GM12865 (cell line): ENCODE results near the gene CCDC71L.
A peak's percentile ranks its signal among the peaks of the same experiment; 100 is the strongest.

ENCODE experiments used
- DNase-seq: peaks from one replicate; pipeline ENCODE4 v3.0.0; 2010; ENCODE audit warnings: low read depth
- H3K4me3 ChIP-seq: 2 replicates; pipeline ENCODE4 v1.5.1; 2011; ENCODE audit warnings: mild to moderate bottlenecking, low read depth, low read length, control low read depth
- TF ChIP-seq, protein P1 (sequence below): IDR thresholded peaks from 2 replicates; pipeline ENCODE4 v1.5.1; 2011; ENCODE audit warnings: low read length, control low read depth, low read depth, inconsistent platforms; ENCODE audit not compliant: insufficient read depth; ENCODE audit errors: missing control alignments

The CCDC71L gene

DNA sequence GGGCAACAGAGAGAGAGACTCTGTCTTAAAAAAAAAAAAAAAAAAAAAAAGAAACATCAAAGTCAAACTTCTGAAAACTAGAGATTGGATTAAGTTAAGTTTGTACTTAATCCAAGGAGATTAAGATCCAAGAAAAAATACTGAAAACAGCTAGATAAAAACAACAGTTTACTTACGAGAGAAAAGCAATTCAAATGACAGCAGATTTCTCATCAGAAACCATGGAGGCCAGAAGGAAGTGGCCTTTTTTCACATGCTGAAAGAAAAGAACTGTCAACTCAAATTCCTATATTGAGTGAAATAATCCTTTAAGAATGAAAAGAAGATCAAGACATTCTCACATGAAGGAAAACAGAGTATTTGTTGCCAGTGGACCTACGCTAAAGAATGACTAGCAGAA is 5.4 kb upstream of the CCDC71L start:
- no peak for DNase-seq
- H3K4me3 ChIP-seq: no peak overlapping the region
- TF ChIP-seq, protein P1, sequence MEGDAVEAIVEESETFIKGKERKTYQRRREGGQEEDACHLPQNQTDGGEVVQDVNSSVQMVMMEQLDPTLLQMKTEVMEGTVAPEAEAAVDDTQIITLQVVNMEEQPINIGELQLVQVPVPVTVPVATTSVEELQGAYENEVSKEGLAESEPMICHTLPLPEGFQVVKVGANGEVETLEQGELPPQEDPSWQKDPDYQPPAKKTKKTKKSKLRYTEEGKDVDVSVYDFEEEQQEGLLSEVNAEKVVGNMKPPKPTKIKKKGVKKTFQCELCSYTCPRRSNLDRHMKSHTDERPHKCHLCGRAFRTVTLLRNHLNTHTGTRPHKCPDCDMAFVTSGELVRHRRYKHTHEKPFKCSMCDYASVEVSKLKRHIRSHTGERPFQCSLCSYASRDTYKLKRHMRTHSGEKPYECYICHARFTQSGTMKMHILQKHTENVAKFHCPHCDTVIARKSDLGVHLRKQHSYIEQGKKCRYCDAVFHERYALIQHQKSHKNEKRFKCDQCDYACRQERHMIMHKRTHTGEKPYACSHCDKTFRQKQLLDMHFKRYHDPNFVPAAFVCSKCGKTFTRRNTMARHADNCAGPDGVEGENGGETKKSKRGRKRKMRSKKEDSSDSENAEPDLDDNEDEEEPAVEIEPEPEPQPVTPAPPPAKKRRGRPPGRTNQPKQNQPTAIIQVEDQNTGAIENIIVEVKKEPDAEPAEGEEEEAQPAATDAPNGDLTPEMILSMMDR: no peak

DNA sequence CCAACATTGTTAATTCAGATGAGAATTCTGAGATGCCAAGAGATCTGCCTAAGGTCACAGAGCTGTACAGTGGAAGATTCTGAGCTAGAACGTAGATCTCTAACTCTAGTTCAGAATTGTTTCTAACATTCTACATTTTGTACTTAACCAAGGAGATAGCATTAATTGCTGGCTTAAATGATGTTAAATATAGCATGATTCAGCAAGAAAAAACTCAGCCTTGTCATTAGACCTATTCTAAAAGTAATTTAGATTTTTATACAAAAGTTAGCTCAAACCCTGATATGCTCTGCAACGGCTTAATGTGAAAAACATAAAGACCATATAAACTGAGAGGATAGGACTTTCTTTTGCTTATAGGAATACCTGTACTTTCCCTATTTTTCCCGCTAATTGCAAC is 3.4 kb upstream of the CCDC71L start:
- TF ChIP-seq, protein P1: no peak
- DNase-seq: no peak
- no peak overlapping the region for H3K4me3 ChIP-seq

DNA sequence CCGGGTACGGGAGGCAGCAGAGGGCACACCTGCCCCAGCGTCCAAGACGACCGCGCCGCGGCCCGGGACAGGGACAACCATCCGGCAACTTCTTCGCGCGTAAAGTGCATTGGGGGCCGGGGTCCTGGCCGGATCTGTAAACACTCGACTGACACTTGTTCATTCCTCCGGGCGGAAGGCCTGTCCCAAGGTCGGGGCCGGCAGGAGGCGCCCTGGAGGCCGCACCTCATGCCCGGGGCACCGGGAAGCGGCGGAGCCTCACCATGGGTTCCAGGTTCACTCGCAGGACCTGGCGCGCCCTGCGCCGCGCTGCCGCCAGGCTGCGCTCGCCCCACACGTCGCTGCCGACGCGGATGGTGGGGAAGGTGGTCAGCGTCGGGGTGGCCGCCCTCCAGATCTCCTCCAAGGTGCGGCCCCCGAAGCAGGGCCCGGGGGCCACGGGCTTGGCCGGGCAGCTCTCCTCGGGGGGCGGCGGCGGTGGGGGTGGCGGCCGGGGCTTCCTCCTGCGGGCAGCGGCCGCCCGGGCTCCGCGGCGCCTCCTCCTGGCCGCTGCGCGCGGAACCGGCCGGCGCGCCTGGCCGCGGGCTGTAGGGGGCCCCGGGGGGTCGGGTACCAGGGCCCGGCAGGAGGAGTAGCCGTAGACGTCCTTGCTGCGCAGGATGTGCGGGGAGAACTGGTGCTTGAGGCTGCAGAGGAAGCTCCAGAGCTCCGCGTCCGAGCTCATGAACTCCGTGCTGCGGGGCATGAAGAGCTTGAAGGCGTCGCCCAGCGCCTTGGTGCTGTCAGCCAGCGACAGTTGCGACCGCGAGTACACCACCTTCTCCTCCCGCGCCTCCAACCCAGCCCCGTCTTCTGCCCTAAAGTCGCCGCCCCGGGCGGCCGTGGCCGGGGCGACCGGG is 746 bp downstream of the CCDC71L start:
- TF ChIP-seq, protein P1: peak; percentile 90
- DNase-seq: peak; percentile 94
- peak overlapping the region; percentile 84 for H3K4me3 ChIP-seq

GRCh38 chr7:106659166-106659962 is 1.6 kb downstream of the CCDC71L start:
- TF ChIP-seq, protein P1: no peak
- peak overlapping the region; percentile 84 for H3K4me3 ChIP-seq
- DNase-seq: peak; percentile 3

GRCh38 chr7:106658316-106659165 is 2.4 kb downstream of the CCDC71L start:
- H3K4me3 ChIP-seq: peak overlapping the region; percentile 84
- TF ChIP-seq, protein P1: no peak
- no peak for DNase-seq
